Activated gamma-delta T cell treated with anti-CD3 and anti-CD28 coated beads, Interleukin-2, amount 50 U/mL, for 16 hours (primary cell): ENCODE measurements around the gene IFNGR1.
"Not testable (repeated sequence)": the region's sequence is repeated elsewhere in the genome, so short reads cannot be mapped to it uniquely, and the experiment has no call there.

Experiments used
- DNase-seq: peaks from one replicate; pipeline ENCODE4 v3.0.0-alpha.2; 2020; ENCODE audit warnings: low read depth

Gene IFNGR1

GRCh38 chr6:137235686-137236085, 16.5 kb upstream of the IFNGR1 start:
- no peak for DNase-seq

GRCh38 chr6:137233911-137234863, 15.0 kb upstream of the IFNGR1 start:
- no peak for DNase-seq

- no peak for DNase-seq
Observed at GRCh38 chr6:137231895-137232294, 12.7 kb upstream of the IFNGR1 start.

- no peak for DNase-seq
Observed at GRCh38 chr6:137230956-137231555, 11.9 kb upstream of the IFNGR1 start.

- no peak for DNase-seq
Observed at GRCh38 chr6:137230547-137230946, 11.4 kb upstream of the IFNGR1 start.

GRCh38 chr6:137229075-137229759, 10.0 kb upstream of the IFNGR1 start:
- DNase-seq: no peak

- DNase-seq: no peak
Observed at GRCh38 chr6:137227871-137228302, 8.7 kb upstream of the IFNGR1 start.

- no peak for DNase-seq
Observed at GRCh38 chr6:137226697-137227096, 7.5 kb upstream of the IFNGR1 start.

- DNase-seq: no peak
Observed at GRCh38 chr6:137224799-137225198, 5.6 kb upstream of the IFNGR1 start.

- no peak for DNase-seq
Observed at GRCh38 chr6:137223370-137224131, 4.4 kb upstream of the IFNGR1 start.

GRCh38 chr6:137222381-137222780, 3.2 kb upstream of the IFNGR1 start:
- no peak for DNase-seq

- DNase-seq: no peak
Observed at GRCh38 chr6:137219664-137220252, 573 bp upstream of the IFNGR1 start.

GRCh38 chr6:137218473-137218916, 690 bp downstream of the IFNGR1 start:
- no peak for DNase-seq

- no peak for DNase-seq
Observed at GRCh38 chr6:137217801-137218472, 1.2 kb downstream of the IFNGR1 start.

- no peak for DNase-seq
Observed at GRCh38 chr6:137216875-137217553, 2.2 kb downstream of the IFNGR1 start.

- no peak for DNase-seq
Observed at GRCh38 chr6:137216106-137216505, 3.1 kb downstream of the IFNGR1 start.

- not testable (repeated sequence) for DNase-seq
Observed at GRCh38 chr6:137215630-137216029, 3.6 kb downstream of the IFNGR1 start.

GRCh38 chr6:137214931-137215330, 4.3 kb downstream of the IFNGR1 start:
- no peak for DNase-seq

GRCh38 chr6:137213813-137214212, 5.4 kb downstream of the IFNGR1 start:
- DNase-seq: no peak

GRCh38 chr6:137213331-137213740, 5.8 kb downstream of the IFNGR1 start:
- DNase-seq: no peak
